ENCODE results near the gene AARS2. TPM values are rescaled to one million over a fixed set of nuclear protein-coding genes. Genes with fewer than 3 reads are reported as not detected.
"Not testable (repeated sequence)": the region's sequence is repeated elsewhere in the genome, so short reads cannot be mapped to it uniquely, and the experiment has no call there.

Gene AARS2
- total RNA-seq, 1 donor from 2014 or later: 12.2 TPM

DNA sequence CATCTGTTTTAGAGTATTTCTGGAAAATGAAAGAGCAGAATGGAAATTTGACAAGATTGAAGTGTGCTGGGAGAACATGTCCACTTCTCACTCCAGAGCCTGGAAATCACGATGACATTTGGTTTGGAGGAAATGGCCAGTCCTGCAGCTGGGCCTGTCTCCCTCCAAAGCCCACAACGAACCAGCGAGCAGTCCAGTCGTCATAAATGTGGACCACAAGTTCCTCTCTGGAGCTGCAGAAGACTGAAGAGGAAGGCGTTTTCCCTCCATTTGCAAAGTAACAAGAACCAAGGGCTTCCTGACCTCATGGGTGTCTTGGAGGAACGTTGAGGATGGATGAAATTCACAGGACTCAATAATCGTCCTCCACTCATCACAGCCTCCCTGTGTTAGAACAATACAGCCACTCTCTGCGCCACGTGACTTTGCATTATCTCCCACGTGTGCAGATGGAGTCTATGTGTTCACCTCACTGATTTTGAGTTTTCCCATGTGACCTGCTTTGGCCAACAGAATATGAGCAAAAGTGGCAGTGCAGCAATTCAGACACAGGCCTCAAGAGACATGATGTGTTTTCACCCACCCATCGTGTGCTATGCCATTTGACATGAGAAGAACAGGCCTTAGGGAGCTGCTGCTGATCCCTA lies 20.2 kb upstream of the AARS2 start:
- FAIRE-seq (no peak), DNase-seq (ENCODE audit: low spot score in 2 of 2) (no peak)

DNA sequence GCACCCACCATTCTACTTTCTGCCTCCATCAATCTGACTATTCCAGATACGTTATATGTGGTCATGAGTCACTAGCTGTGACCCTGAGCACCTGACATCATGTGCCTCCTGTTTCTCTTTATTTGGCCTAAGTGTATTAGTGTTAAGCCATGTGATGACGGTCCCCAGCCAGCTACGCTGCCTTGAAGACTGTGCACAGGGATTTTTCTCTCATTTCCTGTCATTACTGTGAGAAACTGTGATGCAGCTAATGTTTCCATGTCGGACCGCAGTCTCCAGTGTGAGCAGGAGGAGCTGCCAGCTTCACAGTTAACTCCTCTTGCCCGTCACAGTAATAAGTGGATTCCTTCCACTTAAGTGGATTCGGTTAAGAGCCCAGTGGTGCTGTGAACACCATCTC lies 19.4 kb upstream of the AARS2 start:
- FAIRE-seq (no peak), DNase-seq (ENCODE audit: low spot score in 2 of 2) (no peak)

DNA sequence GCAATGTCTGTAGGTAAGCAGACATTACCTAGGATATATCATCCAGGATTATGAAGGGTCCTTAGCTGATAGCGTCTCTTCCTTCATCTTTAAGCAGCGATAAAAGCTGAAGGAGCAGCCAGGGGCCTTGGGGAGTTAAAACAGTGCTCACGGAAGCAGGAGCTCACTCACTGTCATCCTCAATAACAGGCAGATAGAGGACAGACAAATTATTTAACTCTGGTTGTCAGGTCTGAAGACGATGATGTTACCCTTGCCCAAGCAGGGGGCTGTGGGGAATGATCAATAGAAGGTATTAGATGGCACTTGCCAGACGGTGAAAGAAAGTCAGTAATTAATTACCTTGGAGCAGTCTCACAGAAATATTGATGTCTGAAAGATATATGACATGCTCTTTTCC lies 16.7 kb upstream of the AARS2 start:
- FAIRE-seq (no peak), DNase-seq (ENCODE audit: low spot score in 2 of 2) (no peak)

DNA sequence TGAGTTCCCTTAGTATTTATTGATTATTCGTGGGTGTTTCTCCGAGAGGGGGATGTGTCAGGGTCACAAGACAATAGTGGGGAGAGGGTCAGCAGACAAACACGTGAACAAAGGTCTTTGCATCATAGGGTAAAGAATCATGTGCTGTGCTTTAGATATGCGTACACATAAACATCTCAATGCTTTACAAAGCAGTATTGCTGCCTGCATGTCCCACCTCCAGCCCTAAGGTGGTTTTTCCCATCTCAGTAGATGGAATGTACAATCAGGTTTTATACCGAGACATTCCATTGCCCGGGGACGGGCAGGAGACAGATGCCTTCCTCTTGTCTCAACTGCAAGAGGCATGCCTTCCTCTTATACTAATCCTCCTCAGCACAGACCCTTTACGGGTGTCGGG lies 15.1 kb upstream of the AARS2 start:
- not testable (repeated sequence) for DNase-seq (ENCODE audit: low spot score in 2 of 2); FAIRE-seq

DNA sequence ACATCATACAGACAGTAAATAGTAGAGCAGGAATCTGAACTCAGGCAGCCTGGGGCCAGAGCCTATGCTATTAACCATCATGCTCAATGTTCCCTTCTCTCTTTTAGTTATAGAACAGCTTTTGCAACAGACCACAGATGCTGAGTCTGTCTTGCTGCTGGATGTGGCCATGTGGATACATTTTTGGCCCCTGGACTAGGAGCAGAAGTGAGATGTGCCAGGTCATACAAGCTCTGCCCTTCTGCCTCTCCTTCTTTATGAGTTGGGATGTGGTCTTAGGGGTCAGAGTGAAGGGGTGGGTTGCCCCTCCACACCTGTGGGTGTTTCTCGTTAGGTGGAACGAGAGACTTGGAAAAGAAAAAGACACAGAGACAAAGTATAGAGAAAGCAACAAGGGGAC lies 14.6 kb upstream of the AARS2 start:
- DNase-seq (ENCODE audit: low spot score in 2 of 2) (no peak), FAIRE-seq (no peak)

DNA sequence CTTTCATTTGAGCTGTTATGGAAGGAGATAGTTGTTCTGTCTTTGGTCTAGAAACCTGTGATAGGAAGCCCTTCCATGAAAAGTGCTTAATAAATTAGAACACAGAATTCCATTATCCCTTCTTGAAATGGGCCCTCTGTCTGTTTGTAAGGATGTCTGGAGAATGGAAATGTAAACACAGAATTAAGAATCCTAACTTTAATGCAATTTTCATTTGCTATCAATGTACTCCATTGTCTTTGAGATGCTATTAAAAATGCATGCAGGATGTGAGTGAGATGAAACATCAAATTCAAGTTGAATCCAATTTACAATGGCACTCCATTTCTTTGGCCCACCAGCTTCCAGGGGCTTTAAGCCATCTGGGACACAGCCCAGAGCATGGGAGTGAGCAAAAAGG lies 13.9 kb upstream of the AARS2 start:
- FAIRE-seq: no peak
- no peak for DNase-seq (ENCODE audit: low spot score in 2 of 2)

DNA sequence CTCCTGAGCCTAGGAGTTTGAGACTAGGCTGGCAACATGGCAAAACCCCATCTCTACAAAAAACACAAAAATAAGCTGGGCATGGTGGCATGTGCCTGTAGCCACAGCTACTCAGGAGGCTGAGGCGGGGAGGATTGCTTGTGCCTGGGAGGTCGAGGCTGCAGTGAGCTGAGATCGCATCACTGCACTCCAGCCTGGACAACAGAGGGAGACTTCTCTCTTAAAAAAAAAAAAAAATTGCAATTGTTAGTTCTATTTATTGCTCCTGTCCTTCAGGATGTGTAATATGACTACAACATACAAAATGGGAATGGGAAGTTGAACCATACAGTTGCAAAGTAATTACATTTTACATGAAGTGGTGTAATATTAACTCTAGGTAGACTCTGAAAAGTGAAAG lies 8.1 kb upstream of the AARS2 start:
- FAIRE-seq: no peak
- no peak for DNase-seq (ENCODE audit: low spot score in 2 of 2)

DNA sequence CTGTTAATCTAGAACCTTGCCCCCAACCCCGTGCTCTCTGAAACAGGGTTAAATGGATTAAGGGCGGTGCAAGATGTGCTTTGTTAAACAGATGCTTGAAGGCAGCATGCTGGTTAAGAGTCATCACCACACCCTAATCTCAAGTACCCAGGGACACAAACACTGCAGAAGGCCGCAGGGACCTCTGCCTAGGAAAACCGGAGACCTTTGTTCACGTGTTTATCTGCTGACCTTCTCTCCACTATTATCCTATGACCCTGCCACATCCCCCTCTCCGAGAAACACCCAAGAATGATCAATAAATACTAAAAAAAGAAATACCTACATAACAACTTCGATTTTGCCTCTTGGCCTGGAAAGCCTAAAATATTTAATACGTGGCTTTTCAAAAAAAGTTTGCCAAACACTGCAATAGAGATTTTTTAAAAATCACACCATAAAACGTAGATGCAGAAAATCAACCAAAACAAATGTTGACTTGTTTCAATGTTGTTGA lies 4.0 kb upstream of the AARS2 start:
- DNase-seq (ENCODE audit: low spot score in 2 of 2); FAIRE-seq: not testable (repeated sequence)

DNA sequence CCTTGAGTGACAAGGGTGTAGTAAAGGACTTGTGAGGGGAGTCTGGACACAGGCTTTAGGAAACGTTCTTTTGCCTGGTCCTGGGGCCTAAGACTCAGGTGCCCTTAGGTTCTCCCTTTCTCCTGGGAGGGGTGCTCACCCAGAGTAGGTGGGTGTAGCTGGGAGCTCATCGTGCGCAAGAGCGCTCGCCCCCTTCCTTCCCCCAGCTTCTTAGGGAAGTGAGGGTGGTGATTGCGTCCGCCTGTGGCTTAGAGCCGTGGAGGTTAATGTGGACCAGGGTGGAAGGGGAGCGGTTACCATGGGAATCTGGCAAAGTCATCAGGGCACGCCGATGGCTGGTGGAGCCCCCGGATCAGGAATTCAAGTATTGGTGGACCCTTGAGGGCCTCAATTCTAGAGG lies 3.3 kb upstream of the AARS2 start:
- no peak for FAIRE-seq
- no peak for DNase-seq (ENCODE audit: low spot score in 2 of 2)

DNA sequence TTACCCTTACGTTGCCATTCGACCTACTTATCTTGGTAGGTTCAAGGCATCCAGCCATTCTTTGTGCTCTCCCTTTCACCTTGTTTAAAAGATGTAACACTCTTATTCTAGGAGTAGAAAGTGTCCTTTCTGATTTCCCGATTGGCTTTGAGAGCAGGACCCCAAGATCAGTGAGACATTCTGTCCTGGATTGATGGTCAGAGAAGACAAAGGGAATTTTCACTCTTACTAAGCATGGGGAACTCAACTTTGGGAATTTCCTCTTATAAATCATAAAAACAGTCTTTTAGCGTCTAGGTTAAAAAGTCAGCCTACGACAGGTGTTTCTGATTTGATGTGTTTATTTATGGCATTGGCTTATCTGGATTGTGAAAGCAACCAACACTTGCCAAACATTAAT lies 2.8 kb upstream of the AARS2 start:
- FAIRE-seq (no peak), DNase-seq (ENCODE audit: low spot score in 2 of 2) (no peak)

DNA sequence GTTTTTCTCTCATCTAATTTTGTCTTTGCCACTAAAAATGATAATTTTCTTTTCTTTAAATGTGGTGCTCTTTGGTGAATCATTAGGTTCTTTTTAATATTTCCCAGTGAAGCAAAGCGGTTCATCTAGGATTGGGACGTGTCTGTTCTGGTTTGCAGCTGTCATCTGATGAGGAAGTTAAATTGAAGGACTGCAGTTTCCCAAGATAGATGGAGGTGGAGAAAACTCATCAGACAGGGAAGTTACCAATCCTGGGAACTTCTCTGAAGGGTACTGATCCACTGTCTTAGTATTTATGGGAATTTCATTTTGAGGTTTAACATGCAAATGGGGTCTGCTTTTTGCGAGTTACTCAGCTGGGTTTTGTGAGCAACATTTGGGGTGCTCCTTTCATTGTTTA lies 2.4 kb upstream of the AARS2 start:
- FAIRE-seq (no peak), DNase-seq (ENCODE audit: low spot score in 2 of 2) (no peak)

DNA sequence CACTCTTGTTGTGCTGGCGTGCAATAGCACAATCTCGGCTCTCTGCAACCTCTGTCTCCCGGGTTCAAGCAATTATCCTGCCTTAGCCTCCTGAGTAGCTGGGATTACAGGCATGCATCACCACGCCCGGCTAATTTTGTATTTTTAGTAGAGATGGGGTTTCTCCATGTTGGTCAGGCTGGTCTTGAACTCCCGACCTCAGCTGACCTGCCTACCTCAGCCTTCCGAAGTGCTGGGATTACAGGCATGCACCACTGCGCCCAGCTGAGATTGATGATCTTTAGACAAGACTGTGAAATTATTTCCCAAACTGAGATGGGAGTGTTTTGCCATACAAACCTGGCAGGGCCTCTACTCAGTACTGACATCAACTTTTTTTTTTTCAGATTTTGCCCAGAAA lies 1.5 kb upstream of the AARS2 start:
- DNase-seq (ENCODE audit: low spot score in 2 of 2); FAIRE-seq: not testable (repeated sequence)

DNA sequence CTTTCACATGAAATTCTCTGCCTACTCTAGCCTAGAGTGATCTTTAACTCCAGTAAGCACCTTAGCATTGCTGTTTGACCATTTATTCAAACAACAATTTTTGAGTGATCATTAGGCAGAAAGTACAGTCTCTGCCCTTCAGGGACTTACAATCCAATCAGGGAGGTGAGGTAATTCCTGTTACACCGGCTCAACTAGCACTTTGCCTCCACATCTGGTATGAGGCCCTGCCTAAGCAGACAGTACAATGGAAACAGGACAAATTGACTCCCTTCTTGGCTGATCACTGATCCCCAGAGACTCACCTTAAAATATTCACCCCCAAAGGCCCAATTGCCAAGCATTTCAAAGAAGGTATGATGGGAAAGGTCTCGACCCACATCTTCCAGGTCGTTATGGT lies 1.4 kb downstream of the AARS2 start:
- DNase-seq (ENCODE audit: low spot score in 2 of 2) (no peak), FAIRE-seq (no peak)

DNA sequence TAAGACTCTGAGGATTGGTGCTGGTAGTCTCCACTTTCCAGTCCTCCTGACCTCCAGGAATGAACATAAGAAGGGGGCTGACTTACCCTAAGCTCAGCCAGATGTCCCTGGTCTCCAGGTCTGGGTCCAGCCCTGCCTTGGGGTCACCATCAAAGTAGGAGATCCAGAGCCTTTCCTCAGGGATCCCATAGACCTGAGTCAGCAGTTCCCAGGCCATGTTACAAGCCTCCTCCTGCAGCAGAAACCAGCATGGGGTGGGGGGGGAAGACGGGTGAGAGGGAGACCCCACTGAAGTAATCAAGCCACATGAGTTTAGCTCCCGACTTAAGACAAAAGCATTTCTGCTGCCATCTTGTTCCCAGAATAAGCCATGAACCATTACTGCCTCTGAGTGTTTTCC lies 1.8 kb downstream of the AARS2 start:
- FAIRE-seq (no peak), DNase-seq (ENCODE audit: low spot score in 2 of 2) (no peak)

DNA sequence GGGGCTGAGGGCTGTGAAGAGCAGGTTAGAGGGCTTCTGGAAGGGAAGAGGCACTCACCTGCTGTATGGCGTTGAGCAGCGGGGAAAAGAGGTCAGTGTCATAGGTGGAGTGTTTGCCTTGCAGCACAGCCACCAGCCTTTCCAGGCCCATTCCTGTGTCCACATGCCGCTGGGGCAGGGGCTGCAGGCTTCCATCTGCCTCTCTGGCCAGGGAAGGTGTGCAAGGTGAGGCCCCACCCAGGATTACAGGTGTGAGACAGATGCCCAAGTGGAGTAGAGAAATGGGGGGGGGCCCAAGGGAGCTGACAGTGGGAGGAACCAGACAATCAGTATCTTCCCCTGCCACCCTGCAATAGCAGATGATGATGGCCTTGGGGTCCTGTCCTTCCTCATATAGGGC lies 2.9 kb downstream of the AARS2 start:
- FAIRE-seq: no peak

DNA sequence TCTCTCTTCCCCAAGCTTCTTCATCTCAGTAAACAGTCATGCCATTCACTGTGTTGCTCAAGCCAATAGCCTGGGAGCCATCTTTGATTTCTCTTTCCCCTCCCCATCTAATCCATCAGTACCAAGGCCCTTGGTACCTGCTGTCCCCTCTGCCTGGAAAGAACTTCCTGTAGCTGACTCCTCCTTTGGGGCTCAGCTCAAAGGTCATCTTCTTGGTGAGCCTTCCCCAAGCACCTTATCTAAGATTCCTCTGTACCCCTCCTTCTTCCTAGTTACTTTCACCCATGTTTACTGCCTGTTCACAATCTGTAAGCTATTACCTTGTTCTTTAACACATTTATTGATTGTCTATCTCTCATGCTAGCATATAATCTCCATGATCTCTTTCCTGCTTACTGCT lies 3.5 kb downstream of the AARS2 start:
- FAIRE-seq (no peak), DNase-seq (ENCODE audit: low spot score in 2 of 2) (no peak)

More for the DNA sequence above, 2.9 kb downstream of the AARS2 start:
- DNase-seq (ENCODE audit: low spot score in 2 of 2): no peak

DNA sequence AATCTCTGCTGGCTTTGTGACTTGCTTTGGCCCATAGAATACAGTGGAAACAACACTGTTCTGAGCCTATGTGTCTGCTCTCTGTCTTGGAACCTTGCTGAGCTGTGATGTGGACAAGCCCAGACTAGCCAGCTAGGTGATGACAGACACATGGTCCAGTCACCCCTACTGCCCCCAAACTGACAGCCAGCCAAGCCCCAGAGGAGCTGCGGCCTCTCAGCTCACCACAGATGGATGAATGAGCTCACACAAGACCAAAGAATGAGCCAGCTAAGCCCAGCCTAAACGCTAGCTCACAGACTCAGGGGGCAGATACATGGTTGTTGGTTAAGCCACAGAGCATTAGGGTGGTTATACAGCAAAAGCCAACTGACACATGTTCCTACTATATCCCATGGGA lies 4.1 kb downstream of the AARS2 start:
- FAIRE-seq: no peak
- DNase-seq (ENCODE audit: low spot score in 2 of 2): no peak

DNA sequence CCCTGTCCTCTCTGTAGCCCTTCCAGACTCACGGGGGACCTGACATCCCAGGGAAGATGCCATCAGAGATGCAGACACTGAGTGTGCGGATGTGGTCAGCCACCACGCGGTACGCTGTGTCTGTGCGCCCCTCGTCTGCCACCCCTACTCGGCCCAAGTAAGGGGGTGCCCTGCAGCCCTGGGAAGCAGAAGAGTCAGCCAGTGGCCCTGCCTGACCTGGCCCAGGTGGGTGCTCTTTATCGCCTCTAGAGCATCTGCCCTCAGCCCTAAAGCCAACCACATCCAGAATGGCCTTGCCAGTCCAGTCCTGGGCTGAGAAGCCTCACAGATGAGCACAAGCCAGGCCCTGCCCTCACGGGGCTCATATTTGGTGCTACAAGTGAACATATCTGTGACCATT lies 5.9 kb downstream of the AARS2 start:
- FAIRE-seq: no peak

DNA sequence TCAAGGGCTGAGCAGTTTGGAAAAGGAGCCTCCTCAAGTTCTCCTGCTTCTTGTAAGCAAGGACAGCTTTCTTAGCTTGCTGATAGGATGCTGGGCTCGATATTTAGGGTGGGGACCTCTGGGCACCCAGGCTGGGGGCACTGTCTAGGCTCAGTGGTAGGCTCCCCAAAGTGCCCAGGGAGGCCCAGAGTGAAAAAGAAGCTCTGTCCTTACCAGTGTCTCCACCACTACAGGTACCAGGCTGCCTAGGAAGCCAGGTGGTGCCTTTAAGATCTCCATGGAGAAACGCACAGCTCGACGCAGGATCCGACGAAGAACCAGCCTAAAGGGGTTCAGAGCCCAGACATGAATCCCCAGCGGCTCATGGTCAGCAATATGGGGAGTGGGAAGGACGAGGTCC lies 6.4 kb downstream of the AARS2 start:
- FAIRE-seq (no peak), DNase-seq (ENCODE audit: low spot score in 2 of 2) (no peak)

More for the DNA sequence above, 5.9 kb downstream of the AARS2 start:
- DNase-seq (ENCODE audit: low spot score in 2 of 2): no peak

DNA sequence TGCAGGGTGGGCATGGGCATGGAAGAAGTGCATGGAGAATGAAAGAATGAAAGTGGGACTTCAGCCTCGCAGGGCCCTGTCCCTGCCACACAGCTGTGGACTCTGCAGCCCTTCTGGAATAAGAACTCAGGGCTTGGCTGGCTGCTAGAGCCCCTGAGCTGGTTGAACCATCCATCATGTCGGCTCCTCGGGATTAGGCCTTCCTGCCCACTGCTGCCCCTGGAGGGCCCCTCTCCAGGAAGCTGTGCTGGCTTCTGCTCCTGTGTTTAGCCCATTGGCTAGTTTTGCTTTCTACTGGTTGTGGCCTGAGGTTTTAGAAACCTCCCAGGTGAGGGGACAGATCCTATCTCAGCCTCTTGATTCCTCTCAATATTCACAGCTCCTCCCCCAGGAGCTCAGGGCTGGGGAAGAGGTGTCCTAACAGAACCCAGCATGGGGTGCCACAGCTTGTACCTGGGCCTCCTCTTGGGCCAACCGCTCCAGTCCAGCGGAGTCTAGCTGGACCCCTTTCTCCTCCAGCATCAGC lies 7.9 kb downstream of the AARS2 start:
- no peak for DNase-seq (ENCODE audit: low spot score in 2 of 2)
- no peak for FAIRE-seq

DNA sequence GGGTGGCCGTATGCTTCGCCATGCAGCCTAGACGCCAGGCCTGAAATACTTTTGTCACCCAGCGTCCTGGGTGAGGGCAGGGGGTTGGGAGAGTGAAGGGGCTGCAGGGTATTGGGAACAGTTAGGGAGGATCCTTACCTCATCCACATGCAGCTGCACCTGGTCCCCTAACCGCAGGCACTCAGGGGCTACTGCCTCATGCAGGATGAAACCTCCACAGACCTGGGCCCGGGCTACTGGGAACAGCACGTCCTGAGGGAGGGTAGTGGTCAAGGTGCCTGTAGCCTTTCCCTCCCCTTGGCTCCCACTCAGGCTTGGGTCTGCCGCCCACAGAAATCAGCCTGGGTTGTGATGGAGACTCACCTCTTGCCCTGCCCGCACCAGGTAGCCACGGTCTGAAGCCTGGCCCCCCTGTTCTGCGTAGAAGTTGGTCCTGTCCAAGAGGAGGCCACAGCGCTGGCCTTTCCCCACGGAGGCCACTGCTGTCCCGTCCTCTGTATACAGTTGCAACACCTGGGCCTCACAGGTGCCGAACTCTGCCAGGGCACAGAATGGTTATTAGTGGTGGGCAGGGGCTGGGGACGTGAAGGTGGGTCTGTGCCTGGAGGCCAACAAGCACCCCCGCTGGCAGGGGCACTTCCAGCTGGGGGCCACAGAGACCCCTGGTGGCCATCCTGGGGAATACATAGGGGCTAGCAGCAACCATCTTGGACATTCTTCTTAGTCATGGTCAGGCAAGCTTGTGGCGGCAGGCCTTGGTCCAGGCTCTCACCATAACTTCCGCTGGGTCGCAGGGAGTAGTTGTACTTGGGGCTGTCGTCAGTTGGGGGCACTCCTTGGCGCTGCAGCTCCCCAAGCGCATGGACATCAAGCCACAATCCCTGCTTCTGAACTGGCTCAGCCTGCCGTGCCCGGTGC lies 8.6 kb downstream of the AARS2 start:
- FAIRE-seq (no peak), DNase-seq (ENCODE audit: low spot score in 2 of 2) (peak in 1 of 2 donors; percentile 63)

DNA sequence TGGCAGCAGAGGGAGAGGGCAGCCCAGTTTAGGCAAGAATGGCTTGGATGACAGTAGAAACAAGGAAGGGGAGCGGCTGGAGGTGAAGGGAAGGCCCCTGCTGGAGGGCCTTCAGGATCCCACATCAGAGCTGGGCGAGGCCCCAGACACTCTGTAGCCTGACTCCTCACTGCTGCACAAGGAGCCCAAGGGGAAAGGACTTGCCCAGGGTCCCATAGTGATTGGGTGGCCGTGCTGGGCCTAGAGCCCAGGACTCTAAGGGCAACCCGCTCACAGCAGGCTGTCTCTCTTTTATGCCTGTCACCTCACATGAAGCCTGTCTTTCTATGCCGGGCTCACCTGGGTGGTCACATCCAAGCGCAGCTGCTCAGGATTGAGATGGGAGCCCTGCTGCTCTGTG lies 9.3 kb downstream of the AARS2 start:
- no peak for FAIRE-seq

More for the DNA sequence above, 9.3 kb downstream of the AARS2 start:
- DNase-seq (ENCODE audit: low spot score in 2 of 2): no peak

All from frontal cortex (tissue), 4 donors.